GM18498 (cell line): Measurements from ENCODE around the gene ARHGEF39.

Source experiments
- ATAC-seq: cut with Tn5 transposase; IDR thresholded peaks from one replicate; pipeline ENCODE4 v1.9.1; 2021; ENCODE audit warnings: mild to moderate bottlenecking, moderate library complexity; ENCODE audit not compliant: unreplicated experiment

Gene ARHGEF39

DNA sequence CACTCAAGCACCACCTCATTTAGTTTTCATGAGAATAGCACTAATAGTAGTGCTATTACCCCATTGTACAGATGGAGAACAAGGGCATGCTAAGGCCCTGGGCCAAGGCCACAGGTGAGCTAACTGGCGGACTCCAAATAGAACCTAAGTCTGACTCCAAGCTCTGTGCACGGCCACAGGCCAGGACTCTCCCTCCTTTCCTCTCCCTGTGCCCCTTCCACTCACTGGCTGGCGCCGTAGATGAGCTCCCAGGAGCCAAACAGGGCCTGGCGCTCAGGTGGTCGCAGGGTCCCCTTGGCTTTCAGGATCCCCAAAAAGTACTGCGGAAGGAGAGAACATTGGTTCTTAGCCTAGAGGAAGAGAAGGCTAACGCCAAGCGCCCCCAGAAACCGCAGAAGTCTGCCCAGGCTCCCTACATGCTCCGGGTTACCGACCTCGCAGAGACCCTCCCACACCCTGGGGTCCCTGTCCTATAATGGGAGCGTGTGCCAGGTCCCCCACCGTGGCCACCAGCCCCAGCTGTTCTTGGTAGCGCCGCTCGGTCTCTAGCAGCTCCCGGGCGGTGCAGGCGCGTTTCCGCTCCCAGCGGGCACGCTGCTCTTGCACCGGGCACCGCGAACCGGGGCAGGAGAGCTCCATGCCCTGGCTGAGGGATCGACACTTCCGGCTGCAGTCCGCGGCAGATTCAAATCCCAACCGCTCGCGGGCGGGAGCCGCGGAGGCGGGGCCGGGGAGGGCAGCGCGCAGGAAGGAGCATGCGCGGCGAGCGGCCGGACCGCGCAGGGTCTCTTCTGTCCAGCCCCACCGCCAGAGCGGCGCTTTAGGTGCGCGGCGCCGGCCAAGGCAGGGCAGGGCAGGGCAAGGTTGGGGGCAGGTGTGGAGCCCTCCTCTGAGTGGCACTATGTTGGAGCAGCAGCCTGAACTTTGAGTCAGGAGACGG lies at the start of gene ARHGEF39:
Gene ARHGEF39 (minus strand): TSS at position 665 of the 940 bp plus-strand sequence. CDS start 26 bp downstream, at position 639.
- peak; percentile 79 for ATAC-seq

- no peak for ATAC-seq
Measured at GRCh38 chr9:35714123-35714522, 49.1 kb upstream of the ARHGEF39 start.

- ATAC-seq, result no peak
Measured at GRCh38 chr9:35713578-35713977, 48.6 kb upstream of the ARHGEF39 start.

- ATAC-seq, result no peak
Measured at GRCh38 chr9:35712762-35713400, 47.9 kb upstream of the ARHGEF39 start.

- peak; percentile 65 for ATAC-seq
Measured at GRCh38 chr9:35711501-35712428, 46.8 kb upstream of the ARHGEF39 start.

DNA sequence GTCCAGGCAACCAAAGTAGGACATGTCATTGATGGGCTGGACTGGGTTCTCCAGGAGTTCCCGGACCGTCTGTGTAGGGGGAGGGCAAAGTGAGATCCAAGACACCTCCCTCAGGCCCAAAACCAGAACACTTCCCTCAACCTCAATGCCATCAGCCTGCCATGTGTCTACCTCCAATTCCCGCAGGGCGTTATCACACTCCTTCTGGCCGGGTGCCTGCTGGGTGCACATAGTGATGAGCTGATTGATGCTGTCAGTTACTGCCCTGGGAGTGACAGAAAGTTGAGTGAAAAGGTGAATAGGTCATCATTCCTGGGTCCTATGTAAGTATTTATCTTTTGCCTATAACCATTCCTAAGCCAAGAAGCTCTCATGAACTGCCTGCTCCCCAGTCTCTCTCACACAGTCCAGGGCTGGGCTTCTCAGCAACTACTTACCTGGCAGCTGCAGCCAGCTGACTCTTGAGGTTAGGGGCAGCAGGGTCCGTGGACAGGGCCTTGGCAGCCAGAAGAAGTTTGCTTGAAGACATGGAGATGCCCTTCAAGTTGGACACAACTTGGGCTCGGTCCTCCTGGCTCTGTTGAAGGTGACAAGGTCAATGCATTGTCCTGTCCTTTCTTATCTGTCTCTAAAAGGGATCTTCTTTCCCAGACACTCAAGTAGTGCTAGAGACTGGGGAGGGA lies 46.0 kb upstream of the ARHGEF39 start:
- no peak for ATAC-seq

DNA sequence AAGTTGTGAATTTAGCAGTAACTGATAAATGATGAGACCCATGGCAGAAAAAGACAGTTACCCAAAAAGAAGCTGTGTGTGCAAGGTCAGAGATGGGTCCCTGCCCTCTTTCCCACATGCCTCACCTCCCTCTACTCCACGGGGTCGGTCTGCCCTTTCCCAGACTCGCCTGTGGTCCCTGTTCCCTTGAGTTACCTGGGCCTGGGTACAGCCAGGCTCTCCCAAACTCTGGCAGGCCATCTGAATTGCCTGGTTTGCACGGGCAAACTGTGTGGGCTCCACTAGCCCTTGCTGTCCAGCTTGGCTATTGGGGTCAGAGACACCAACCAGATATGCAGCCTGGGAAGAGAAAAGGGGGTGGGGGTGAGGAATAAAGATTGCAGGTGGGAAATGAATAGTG lies 43.2 kb upstream of the ARHGEF39 start:
- no peak for ATAC-seq

- ATAC-seq, result no peak
Measured at GRCh38 chr9:35706951-35707350, 42.0 kb upstream of the ARHGEF39 start.

DNA sequence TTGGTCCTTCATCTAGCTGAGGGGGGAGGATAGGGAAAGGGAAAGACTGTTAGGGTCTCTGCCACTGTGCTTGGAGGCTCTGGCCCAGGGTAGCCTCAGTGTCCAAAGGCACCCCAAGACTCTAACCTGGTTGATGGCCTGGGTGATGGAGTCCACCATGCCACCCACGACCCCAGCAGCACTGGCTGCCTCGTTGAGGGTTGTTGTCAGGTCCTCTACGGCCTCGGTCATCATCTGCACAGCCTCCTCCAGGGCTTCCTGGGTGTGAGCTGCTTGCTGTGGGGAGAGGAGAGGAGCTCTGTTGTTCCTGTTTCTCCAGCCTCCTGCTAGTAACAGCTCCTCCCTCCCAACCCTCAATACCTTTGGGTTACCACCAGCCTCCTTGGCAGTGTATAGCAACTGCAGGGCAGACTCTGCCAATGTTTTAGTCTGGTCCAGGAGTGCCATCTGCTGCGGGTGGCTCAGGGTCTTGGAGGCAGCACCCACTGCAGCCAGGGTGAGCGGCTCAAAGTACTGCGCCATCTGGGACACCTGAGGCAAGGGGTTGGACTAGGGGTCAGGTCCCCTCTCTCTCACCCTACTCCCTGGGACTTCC lies 40.9 kb upstream of the ARHGEF39 start:
- ATAC-seq, result no peak

- ATAC-seq, result no peak
Measured at GRCh38 chr9:35705372-35705771, 40.4 kb upstream of the ARHGEF39 start.

DNA sequence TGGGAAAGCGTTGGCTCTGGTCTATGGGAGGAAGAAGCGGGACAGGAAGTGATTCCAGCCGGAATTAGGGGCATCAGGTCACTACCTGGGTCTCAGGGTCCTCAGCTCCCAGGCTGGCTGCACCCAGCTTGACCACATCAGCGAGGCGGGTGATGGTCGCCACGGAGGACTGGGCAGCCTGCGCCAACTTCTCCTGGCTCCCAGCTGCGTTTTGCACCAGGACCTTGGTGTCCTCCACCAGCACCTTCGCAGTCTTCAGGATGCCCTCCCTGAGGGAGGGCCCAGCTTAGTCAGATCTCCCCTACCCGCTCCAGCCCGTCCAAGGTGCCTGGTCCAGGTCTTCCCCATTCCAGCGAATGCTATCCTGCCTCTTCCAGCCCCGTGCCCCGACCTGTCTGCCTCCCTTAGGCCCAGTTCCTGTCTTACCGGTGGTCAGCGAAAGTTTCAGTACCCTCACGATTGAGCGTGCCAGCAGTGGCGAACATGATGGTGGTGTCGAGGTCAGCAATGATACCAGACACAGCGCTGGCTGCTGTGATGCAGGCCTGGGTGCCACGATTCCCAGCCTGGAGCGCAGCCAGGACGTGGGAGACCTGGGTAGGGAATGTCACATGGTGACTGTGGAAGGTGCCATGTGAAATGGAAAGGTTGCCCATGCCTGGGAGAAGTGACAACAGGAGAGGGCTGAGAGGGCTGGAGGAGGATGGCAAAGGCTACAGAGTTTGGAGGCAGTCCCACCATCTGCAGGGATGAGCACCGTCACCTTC lies 39.1 kb upstream of the ARHGEF39 start:
- no peak for ATAC-seq

- ATAC-seq, result no peak
Measured at GRCh38 chr9:35702696-35703095, 37.7 kb upstream of the ARHGEF39 start.

GRCh38 chr9:35700942-35701341 lies 35.9 kb upstream of the ARHGEF39 start:
- no peak for ATAC-seq

DNA sequence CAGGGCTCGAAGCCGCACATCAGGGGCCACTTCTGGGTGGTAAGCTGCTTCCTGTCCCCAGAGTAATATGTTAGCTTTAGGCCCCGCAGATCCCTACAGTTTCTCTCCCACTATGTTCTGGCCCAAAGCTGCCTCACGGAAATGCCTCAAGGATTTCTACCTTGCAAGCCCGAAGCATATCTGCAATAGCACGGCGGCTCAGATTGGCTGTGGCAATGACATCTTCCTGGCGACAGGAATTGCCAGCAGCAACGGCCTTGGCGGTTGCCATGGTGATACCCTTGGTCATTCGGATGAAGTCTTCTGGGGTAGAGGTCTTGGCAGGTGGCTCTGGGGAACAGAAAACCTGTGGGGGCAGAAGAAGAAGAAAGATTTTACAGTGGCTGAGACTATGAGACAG lies 35.0 kb upstream of the ARHGEF39 start:
- no peak for ATAC-seq

DNA sequence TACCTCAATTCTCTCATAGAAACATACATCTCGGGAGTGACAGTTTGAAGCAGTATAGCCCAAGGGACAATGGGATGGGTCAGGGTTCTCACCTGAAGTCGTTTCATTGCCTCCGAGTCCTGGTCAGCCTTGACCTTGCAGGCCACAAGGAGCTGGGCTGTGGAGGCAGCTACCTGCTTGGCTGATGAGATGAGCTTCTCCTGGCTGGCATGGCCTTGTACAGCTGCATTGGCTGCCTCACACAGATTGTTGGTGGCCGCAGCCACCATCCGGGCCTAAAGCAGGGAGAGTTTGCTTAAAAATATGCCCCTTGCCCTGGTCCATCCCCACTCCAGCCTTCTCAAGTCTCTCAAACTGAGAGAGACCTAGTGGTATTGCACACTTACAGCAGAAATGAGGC lies 33.2 kb upstream of the ARHGEF39 start:
- no peak for ATAC-seq

DNA sequence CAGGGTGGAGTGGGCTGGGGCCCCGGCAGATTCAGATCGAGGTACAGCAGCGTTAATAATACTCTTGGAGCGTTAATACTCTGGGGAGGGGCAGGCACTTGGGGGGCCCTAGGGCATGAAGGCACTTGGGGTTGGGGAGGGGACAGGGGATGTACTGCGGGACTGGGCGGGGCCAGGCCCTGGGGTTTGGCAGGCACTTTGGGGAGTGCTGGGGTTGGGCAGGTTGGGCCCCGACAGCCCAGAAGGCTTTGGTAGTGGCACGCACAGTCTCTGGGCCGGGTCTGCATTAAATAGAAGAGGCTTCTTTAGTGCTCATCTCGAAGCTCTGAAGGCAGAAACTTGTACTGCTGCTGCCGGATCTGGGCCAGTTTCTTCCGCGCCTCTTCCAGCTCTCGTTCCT lies 32.5 kb upstream of the ARHGEF39 start:
- ATAC-seq, result no peak

GRCh38 chr9:35696520-35697215 lies 31.7 kb upstream of the ARHGEF39 start:
- ATAC-seq, result peak; percentile 82

- no peak for ATAC-seq
Measured at GRCh38 chr9:35695943-35696401, 31.0 kb upstream of the ARHGEF39 start.
